Measurements from ENCODE around the gene GABRG2.

The GABRG2 gene

GRCh38 chr5:162068412-162068811 lies 839 bp downstream of the GABRG2 start:
- Histone ChIP-seq H3K9me2 (replicated peaks; ENCODE audit: insufficient read depth, low read length) (no peaks in the 10 kb centered on the region), H3K4me2 (ENCODE audit: low read depth, low read length) (no peak overlapping the region), H3K27me3 (replicated peaks; ENCODE audit: insufficient read depth, low read length) (no peaks in the 10 kb centered on the region), H3K4me1 (ENCODE audit: low read length) (no peaks in the 10 kb centered on the region), H3F3A (ENCODE audit: insufficient read depth, low read length) (no peaks in the 10 kb centered on the region), H3K4me3 (ENCODE audit: low read length) (no peak overlapping the region), H3K9ac (ENCODE audit: low read length) (no peak overlapping the region), H3K27ac (ENCODE audit: low read length) (no peak overlapping the region), H4K20me1 (ENCODE audit: insufficient read depth, low read length) (no peaks in the 10 kb centered on the region), H2AFZ (ENCODE audit: low read length) (no peak overlapping the region), H3K9me3 (replicated peaks; ENCODE audit: insufficient read depth, low read length) (no peaks in the 10 kb centered on the region), H3K79me2 (ENCODE audit: low read length) (no peaks in the 10 kb centered on the region), H3K36me3 (replicated peaks; ENCODE audit: insufficient read depth, low read length) (no peaks in the 10 kb centered on the region)
- TF ChIP-seq EZH2phosphoT487 (IDR thresholded peaks at IDR 0.05; ENCODE audit: low read length) (no peak), EZH2 (optimal IDR thresholded peaks at IDR 0.05; ENCODE audit: low read depth, low read length) (no peak), CTCF (IDR thresholded peaks at IDR 0.05; ENCODE audit: low read length) (no peak)
- peak; percentile 80 for DNase-seq

- H3F3A ChIP-seq (ENCODE audit: insufficient read depth, low read length), result no peaks in the 10 kb centered on the region
- H3K79me2 ChIP-seq (ENCODE audit: low read length), result no peaks in the 10 kb centered on the region
- no peaks in the 10 kb centered on the region for H3K27me3 ChIP-seq (replicated peaks; ENCODE audit: insufficient read depth, low read length)
- no peaks in the 10 kb centered on the region for H3K9me2 ChIP-seq (replicated peaks; ENCODE audit: insufficient read depth, low read length)
- H3K36me3 ChIP-seq (replicated peaks; ENCODE audit: insufficient read depth, low read length), result no peaks in the 10 kb centered on the region
- TF ChIP-seq EZH2phosphoT487 (IDR thresholded peaks at IDR 0.05; ENCODE audit: low read length), result no peak
- no peak for TF ChIP-seq CTCF (IDR thresholded peaks at IDR 0.05; ENCODE audit: low read length)
- no peak for TF ChIP-seq EZH2 (optimal IDR thresholded peaks at IDR 0.05; ENCODE audit: low read depth, low read length)
- H3K27ac ChIP-seq (ENCODE audit: low read length), result no peak overlapping the region
- H2AFZ ChIP-seq (ENCODE audit: low read length), result no peak overlapping the region
- H3K4me1 ChIP-seq (ENCODE audit: low read length), result no peaks in the 10 kb centered on the region
- no peaks in the 10 kb centered on the region for H4K20me1 ChIP-seq (ENCODE audit: insufficient read depth, low read length)
- no peak for DNase-seq
- no peak overlapping the region for H3K9ac ChIP-seq (ENCODE audit: low read length)
- no peaks in the 10 kb centered on the region for H3K9me3 ChIP-seq (replicated peaks; ENCODE audit: insufficient read depth, low read length)
- no peak overlapping the region for H3K4me2 ChIP-seq (ENCODE audit: low read depth, low read length)
- H3K4me3 ChIP-seq (ENCODE audit: low read length), result no peak overlapping the region
These were observed 1.4 kb downstream of the GABRG2 start for GRCh38 chr5:162068936-162069335.

- Histone ChIP-seq H3K9me2 (replicated peaks; ENCODE audit: insufficient read depth, low read length) (no peaks in the 10 kb centered on the region), H3F3A (ENCODE audit: insufficient read depth, low read length) (no peaks in the 10 kb centered on the region), H3K9ac (ENCODE audit: low read length) (no peak overlapping the region), H3K4me2 (ENCODE audit: low read depth, low read length) (no peak overlapping the region), H3K36me3 (replicated peaks; ENCODE audit: insufficient read depth, low read length) (no peaks in the 10 kb centered on the region), H2AFZ (ENCODE audit: low read length) (no peak overlapping the region), H4K20me1 (ENCODE audit: insufficient read depth, low read length) (no peaks in the 10 kb centered on the region), H3K9me3 (replicated peaks; ENCODE audit: insufficient read depth, low read length) (no peaks in the 10 kb centered on the region), H3K27ac (ENCODE audit: low read length) (no peak overlapping the region), H3K4me1 (ENCODE audit: low read length) (no peaks in the 10 kb centered on the region), H3K4me3 (ENCODE audit: low read length) (no peak overlapping the region), H3K27me3 (replicated peaks; ENCODE audit: insufficient read depth, low read length) (no peaks in the 10 kb centered on the region), H3K79me2 (ENCODE audit: low read length) (no peaks in the 10 kb centered on the region)
- no peak for TF ChIP-seq EZH2phosphoT487 (IDR thresholded peaks at IDR 0.05; ENCODE audit: low read length)
- TF ChIP-seq CTCF (IDR thresholded peaks at IDR 0.05; ENCODE audit: low read length), result no peak
- no peak for TF ChIP-seq EZH2 (optimal IDR thresholded peaks at IDR 0.05; ENCODE audit: low read depth, low read length)
- no peak for DNase-seq
These were observed 11.2 kb downstream of the GABRG2 start for GRCh38 chr5:162078805-162079204.
